ENCODE data around the gene ABI3. TPM values are rescaled to one million over a fixed set of nuclear protein-coding genes. Genes with fewer than 3 reads are reported as not detected.

Gene ABI3
- total and polyA plus RNA-seq, 9 of the 15 experiments (the other 6 are each of a cell fraction or from before 2014, with no cell fraction given), result not detected

- TF ChIP-seq ZBTB11 (CRISPR knock-in tag; IDR thresholded peaks at IDR 0.05) (0 out of 6 replicates have a peak, but pooled peaks of 1 of the 3 experiments have one; percentile 20), MCM3 (IDR thresholded peaks at IDR 0.05) (no peak), ZNF217 (CRISPR knock-in tag; IDR thresholded peaks at IDR 0.05) (no peak), TCF7L2 (IDR thresholded peaks at IDR 0.05; ENCODE audit: low read depth, low read length) (no peak), FOXO4 (CRISPR knock-in tag; IDR thresholded peaks at IDR 0.05) (no peak), ELK3 (CRISPR knock-in tag; IDR thresholded peaks at IDR 0.05) (no peak), NFYB (IDR thresholded peaks at IDR 0.05; ENCODE audit: extremely low read depth, insufficient read length) (no peak), POLR2G (IDR thresholded peaks at IDR 0.05; ENCODE audit: low read depth, low read length) (no peak), MCM5 (IDR thresholded peaks at IDR 0.05; ENCODE audit: low read depth) (no peak), ZNF655 (CRISPR knock-in tag; IDR thresholded peaks at IDR 0.05) (no peak), E2F5 (CRISPR knock-in tag; IDR thresholded peaks at IDR 0.05) (no peak), MYC (IDR thresholded peaks at IDR 0.05; ENCODE audit: low read depth, low read length) (peak; percentile 45; the same call in 1 of the 2 replicates), MYC (CRISPR knock-in tag; IDR thresholded peaks at IDR 0.05; ENCODE audit: borderline replicate concordance, low read depth) (no peak), ZNF12 (CRISPR knock-in tag; IDR thresholded peaks at IDR 0.05) (peak; percentile 83), ZEB2 (IDR thresholded peaks at IDR 0.05) (peak; percentile 11; the same call in 1 of the 2 replicates), ELF2 (CRISPR knock-in tag; IDR thresholded peaks at IDR 0.05) (no peak), POLR2H (tag; IDR thresholded peaks at IDR 0.05; ENCODE audit: low read depth) (no peak), PHF21A (IDR thresholded peaks at IDR 0.05; ENCODE audit: borderline replicate concordance, low read depth) (peak; percentile 75; the same call in 1 of the 2 replicates), BRD4 (IDR thresholded peaks at IDR 0.05) (no peak)
Observed at GRCh38 chr17:49193513-49194296, 16.8 kb upstream of the ABI3 start (continued).

Measured in K562 (cell line).